ENCODE data around the gene LDLRAD4.
A peak's percentile ranks its signal among the peaks of the same experiment; 100 is the strongest.
"Not testable (repeated sequence)": the region's sequence is repeated elsewhere in the genome, so short reads cannot be mapped to it uniquely, and the experiment has no call there.

Gene LDLRAD4

GRCh38 chr18:13587477-13587876 lies 368.9 kb downstream of the LDLRAD4 start:
- DNase-seq, result no peak

- DNase-seq, result no peak
Measured at GRCh38 chr18:13587937-13588336, 369.4 kb downstream of the LDLRAD4 start.

GRCh38 chr18:13589316-13589715 lies 370.8 kb downstream of the LDLRAD4 start:
- DNase-seq, result no peak

GRCh38 chr18:13589943-13590342 lies 371.4 kb downstream of the LDLRAD4 start:
- DNase-seq, result no peak

- DNase-seq, result peak in 1 of 2 donors; percentile 57
Measured at GRCh38 chr18:13592246-13592645, 373.7 kb downstream of the LDLRAD4 start.

GRCh38 chr18:13594551-13594950 lies 376.0 kb downstream of the LDLRAD4 start:
- peak in 1 of 2 donors; percentile 47 for DNase-seq

GRCh38 chr18:13597068-13597467 lies 378.5 kb downstream of the LDLRAD4 start:
- DNase-seq, result no peak

- no peak for DNase-seq
Measured at GRCh38 chr18:13598591-13598990, 380.0 kb downstream of the LDLRAD4 start.

GRCh38 chr18:13599031-13599430 lies 380.5 kb downstream of the LDLRAD4 start:
- DNase-seq, result no peak

GRCh38 chr18:13603304-13604019 lies 384.9 kb downstream of the LDLRAD4 start:
- no peak for DNase-seq

GRCh38 chr18:13604786-13605185 lies 386.2 kb downstream of the LDLRAD4 start:
- DNase-seq, result no peak

- DNase-seq, result no peak
Measured at GRCh38 chr18:13605477-13605876, 386.9 kb downstream of the LDLRAD4 start.

- DNase-seq, result no peak
Measured at GRCh38 chr18:13605901-13606300, 387.3 kb downstream of the LDLRAD4 start.

GRCh38 chr18:13606604-13607254 lies 388.2 kb downstream of the LDLRAD4 start:
- peak; percentile 62 to 70 for DNase-seq

GRCh38 chr18:13608024-13608562 lies 389.5 kb downstream of the LDLRAD4 start:
- DNase-seq, result not testable (repeated sequence)

GRCh38 chr18:13608791-13609532 lies 390.4 kb downstream of the LDLRAD4 start:
- DNase-seq, result peak; percentile 69 to 70

GRCh38 chr18:13610555-13611141 lies 392.1 kb downstream of the LDLRAD4 start:
- peak in 1 of 2 donors; percentile 42 for DNase-seq

GRCh38 chr18:13611142-13611600 lies 392.6 kb downstream of the LDLRAD4 start:
- peak; percentile 49 to 51 for DNase-seq

- no peak for DNase-seq
Measured at GRCh38 chr18:13611601-13612195, 393.1 kb downstream of the LDLRAD4 start.

GRCh38 chr18:13612196-13612997 lies 393.8 kb downstream of the LDLRAD4 start:
- no peak for DNase-seq

GRCh38 chr18:13613099-13613498 lies 394.5 kb downstream of the LDLRAD4 start:
- DNase-seq, result no peak
